ENCODE measurements around the gene SPACA9. TPM values are rescaled to one million over a fixed set of nuclear protein-coding genes. Genes with fewer than 3 reads are reported as not detected.

SPACA9 gene
- total RNA-seq, 1 donor from 2014 or later: 4.1 TPM

DNA sequence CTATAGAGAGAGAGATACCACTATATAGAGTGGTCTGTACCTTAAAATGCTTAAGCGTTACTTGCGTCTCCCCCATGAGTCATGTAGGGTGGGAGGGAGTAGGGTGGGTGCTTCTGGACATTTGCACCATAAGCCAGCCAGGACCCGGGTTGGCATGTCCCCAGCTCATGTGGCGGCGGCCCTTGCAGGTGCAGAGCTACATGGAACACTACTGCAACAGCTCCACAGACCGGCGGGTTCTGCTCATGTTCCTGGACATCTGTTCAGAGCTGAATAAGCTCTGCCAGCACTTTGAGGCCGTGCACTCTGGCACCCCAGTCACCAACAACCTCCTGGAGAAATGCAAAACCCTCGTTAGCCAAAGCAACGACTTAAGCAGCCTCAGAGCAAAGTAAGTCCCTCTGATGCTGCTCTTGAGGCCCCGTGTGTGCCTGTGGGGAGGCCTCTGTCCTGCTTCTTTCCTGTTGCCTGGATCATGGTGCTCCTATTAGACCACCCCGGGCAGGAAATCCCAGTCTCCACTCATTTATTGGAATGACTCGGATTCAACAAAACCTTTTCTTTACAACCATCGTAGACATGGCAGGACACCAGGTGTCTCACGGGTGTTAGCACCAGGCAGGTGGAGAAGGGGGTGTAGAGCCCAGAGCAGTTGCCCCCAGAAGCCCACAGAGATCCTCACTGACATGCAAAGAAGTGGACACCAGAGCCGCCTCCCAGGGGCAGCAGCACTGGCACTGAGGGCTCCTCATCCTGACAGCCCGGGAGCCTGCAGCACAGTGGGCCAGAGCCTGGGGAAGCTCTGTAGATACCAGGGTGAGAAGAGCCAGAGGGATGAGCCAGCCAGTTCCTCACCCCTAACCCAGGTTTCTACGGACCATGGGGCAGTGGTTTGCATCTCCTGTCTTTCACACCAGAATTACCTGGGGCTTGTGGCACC lies 8.8 kb downstream of the SPACA9 start:
- Mint-ChIP-seq H3K27ac (ENCODE audit: unreplicated experiment) (no peak overlapping the region), H3K27me3 (ENCODE audit: low read depth) (no peaks in the 10 kb centered on the region), H3K9me3 (no peaks in the 10 kb centered on the region), H3K36me3 (ENCODE audit: low read depth) (no peaks in the 10 kb centered on the region), H3K4me3 (no peak overlapping the region), H3K4me1 (no peaks in the 10 kb centered on the region)
- no peak for TF ChIP-seq CTCF (conservative IDR thresholded peaks at IDR 0.05)
- DNase-seq (ENCODE audit: low read depth, low spot score): no peak

GRCh38 chr9:132888151-132888550 lies 9.5 kb downstream of the SPACA9 start:
- no peak overlapping the region for H3K27ac Mint-ChIP-seq (ENCODE audit: unreplicated experiment)
- no peak for TF ChIP-seq CTCF (conservative IDR thresholded peaks at IDR 0.05)
- no peaks in the 10 kb centered on the region for H3K9me3 Mint-ChIP-seq
- H3K36me3 Mint-ChIP-seq (ENCODE audit: low read depth): no peaks in the 10 kb centered on the region
- no peaks in the 10 kb centered on the region for H3K27me3 Mint-ChIP-seq (ENCODE audit: low read depth)
- H3K4me1 Mint-ChIP-seq: no peaks in the 10 kb centered on the region
- DNase-seq (ENCODE audit: low read depth, low spot score): no peak
- no peak overlapping the region for H3K4me3 Mint-ChIP-seq

GRCh38 chr9:132892400-132892799 lies 13.7 kb downstream of the SPACA9 start:
- H3K9me3 Mint-ChIP-seq: no peaks in the 10 kb centered on the region
- no peak overlapping the region for H3K27ac Mint-ChIP-seq (ENCODE audit: unreplicated experiment)
- no peak for TF ChIP-seq CTCF (conservative IDR thresholded peaks at IDR 0.05)
- H3K4me1 Mint-ChIP-seq: peaks cover 9% of the 10 kb centered on the region
- H3K36me3 Mint-ChIP-seq (ENCODE audit: low read depth): peaks cover 14% of the 10 kb centered on the region
- no peaks in the 10 kb centered on the region for H3K27me3 Mint-ChIP-seq (ENCODE audit: low read depth)
- H3K4me3 Mint-ChIP-seq: no peak overlapping the region
- no peak for DNase-seq (ENCODE audit: low read depth, low spot score)

DNA sequence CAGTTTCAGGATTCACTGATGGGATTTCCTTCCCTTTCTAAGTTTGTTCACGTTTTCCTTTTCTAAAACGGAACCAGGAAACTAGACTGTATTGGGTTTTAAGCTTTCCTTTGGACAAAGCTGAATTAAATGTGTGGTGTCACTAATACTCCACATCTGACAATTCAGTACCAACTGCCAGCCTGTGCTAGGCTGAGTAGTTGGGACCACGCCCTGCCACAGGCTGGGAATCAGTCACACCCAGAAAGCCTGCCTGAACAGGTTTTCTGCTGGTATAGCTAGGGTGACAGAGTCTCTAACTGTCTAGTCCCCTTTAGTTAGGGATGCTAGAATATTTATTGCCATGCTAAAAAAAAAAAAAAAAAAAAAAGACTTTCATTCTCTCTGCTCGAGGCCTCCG lies 15.6 kb downstream of the SPACA9 start:
- Mint-ChIP-seq H3K36me3 (ENCODE audit: low read depth) (peaks cover 14% of the 10 kb centered on the region), H3K9me3 (no peaks in the 10 kb centered on the region), H3K4me3 (no peak overlapping the region), H3K27ac (ENCODE audit: unreplicated experiment) (no peak overlapping the region), H3K4me1 (peaks cover 9% of the 10 kb centered on the region), H3K27me3 (ENCODE audit: low read depth) (no peaks in the 10 kb centered on the region)
- no peak for DNase-seq (ENCODE audit: low read depth, low spot score)
- TF ChIP-seq CTCF (conservative IDR thresholded peaks at IDR 0.05): no peak

GRCh38 chr9:132894862-132895835 lies 16.5 kb downstream of the SPACA9 start:
- no peaks in the 10 kb centered on the region for H3K27me3 Mint-ChIP-seq (ENCODE audit: low read depth)
- no peaks in the 10 kb centered on the region for H3K9me3 Mint-ChIP-seq
- no peak for TF ChIP-seq CTCF (conservative IDR thresholded peaks at IDR 0.05)
- peaks cover 14% of the 10 kb centered on the region for H3K36me3 Mint-ChIP-seq (ENCODE audit: low read depth)
- H3K4me1 Mint-ChIP-seq: peaks cover 9% of the 10 kb centered on the region
- DNase-seq (ENCODE audit: low read depth, low spot score): no peak
- no peak overlapping the region for H3K4me3 Mint-ChIP-seq
- H3K27ac Mint-ChIP-seq (ENCODE audit: unreplicated experiment): no peak overlapping the region
